Stimulated activated CD4-positive, alpha-beta T cell treated with anti-CD3 and anti-CD28 coated beads, Interleukin-2, amount 100 ng/mL, for 48 hours (primary cell): Measurements from ENCODE around the gene KCTD18.
A peak's percentile ranks its signal among the peaks of the same experiment; 100 is the strongest.

ENCODE experiments used
- DNase-seq, 2 donors: peaks; one replicate each; pipeline ENCODE4 v3.0.0-alpha.2; 2020

Gene KCTD18

DNA sequence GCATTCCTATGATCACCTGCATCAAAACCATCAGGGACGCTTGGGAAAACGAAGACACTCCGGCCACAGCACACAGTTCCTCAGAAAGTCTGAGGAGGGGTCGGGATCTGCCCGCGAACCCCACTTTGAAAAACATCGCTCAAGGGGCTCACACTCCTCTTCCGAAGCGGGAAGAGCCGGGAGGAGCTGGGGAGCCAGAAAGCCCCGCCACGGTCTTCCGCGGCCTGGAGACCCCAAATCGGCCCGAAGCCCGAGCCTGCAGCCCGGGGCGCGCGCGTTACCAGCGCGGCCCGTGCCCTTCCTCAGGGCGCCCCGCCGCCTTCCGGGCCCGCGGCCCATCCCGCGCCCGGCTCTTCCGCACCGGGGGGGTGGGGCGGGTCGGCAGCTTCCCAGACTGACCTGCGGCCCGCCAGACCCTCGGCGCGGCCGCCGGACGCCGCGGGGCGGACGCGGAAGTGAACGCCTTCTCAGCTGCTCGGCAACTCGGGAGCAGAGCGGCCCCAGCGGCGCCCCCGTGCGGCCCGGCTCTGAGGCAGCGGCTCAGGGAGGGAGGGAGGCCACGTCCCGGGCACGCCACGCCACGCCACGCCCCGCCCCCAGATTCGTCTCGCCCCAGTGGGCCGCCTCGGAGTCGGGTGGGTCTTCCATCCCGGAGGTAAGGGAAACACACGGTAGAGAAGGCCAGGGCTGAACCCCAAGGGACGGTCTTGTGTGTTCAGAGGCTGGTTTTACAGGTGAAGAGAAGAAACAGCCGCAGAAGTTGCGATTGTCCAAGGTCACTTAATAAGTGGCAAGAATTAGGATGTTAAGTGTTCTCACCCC is at the start of gene KCTD18:
Gene KCTD18, minus strand, starts transcription at position 457 of the 822 bp plus-strand sequence. CDS start 3,052 bp downstream, outside the sequence.
- DNase-seq: peak; percentile 88

DNA sequence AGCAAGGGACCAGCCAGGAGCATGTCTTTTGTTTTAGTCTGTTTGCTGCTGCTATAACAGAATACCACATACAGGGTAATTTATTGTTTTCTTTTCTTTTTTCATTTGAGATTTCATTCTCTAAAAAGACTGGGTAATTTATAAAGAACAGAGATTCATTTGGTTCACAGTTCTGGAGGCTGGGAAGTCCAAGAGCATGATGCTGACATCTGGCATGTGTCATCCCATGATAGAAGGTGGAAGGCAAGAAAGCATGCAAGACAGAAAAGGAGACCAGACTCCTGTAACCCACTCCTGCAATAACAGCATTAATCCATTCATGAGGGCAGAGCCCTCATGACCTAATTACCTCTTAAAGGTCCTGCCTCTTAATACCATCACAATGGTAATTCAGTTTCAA is 30.9 kb upstream of the KCTD18 start:
- no peak for DNase-seq

GRCh38 chr2:200538139-200538538 is 28.3 kb upstream of the KCTD18 start:
- no peak for DNase-seq

DNA sequence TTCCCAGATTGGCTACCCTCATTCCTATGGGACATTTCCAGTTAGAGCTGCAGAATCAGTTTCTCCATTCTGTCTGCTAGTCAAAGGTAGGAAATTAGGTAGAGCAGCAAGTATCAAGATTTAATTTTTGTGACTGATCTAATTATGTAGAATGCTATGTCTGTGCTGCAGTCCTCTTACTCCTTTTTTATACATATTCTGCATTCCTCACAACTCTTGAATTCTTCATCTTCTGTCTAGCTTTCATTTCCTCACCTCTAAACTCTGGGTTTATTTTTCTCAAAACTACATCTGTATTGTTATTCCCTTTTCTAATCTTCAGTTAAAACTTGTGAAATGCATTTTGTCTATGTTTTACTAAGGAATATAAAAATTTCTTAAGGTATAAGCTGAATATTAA is 24.7 kb upstream of the KCTD18 start:
- DNase-seq: no peak

- DNase-seq: no peak
These were observed 23.9 kb upstream of the KCTD18 start for GRCh38 chr2:200533754-200534153.

GRCh38 chr2:200528228-200528627 is 18.4 kb upstream of the KCTD18 start:
- DNase-seq: no peak

DNA sequence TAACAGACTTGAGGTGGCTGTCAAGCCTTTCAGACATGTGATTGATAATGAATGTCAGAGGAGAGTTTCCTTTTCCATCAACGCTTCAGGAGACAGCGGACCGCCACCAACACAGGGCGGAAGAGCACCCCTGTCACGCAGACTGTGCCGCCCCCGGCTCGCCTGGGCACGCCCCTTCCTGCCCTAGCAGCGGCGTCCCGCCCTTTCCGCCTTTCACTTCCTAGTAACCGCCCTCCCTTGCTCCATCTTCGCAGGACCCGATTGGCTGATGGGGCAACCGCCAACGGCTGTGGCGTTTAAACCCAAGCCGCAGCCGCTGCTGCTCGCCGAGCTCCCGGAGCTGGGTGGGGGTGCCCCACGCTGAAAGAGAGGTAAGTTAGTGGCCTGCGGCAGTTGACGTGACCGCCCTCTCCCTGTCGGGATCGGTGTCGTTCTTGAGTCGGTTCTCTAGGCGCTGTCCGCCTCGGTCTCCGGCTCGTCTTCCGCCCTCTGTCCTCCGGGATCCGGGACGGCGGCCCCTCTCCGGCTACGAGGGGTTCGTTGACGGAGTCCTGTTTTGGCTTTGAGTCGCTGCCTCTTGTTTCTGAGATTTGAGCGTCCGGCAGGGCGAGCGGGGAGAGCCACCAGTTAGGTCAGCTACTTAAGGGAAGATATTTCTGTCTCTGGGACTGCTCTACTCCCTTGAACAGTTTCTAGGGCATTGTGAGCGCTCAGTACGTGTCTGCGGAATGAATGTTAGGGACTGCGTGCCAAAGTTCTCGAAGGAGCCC is 16.2 kb upstream of the KCTD18 start, which contains the start of gene SGO2:
Gene SGO2, plus strand, starts transcription at position 326 of the 770 bp plus-strand sequence. CDS start 6,769 bp downstream, outside the sequence.
- DNase-seq: peak; percentile 90 to 93

- DNase-seq: no peak
These were observed 15.6 kb upstream of the KCTD18 start for GRCh38 chr2:200525551-200525881.

GRCh38 chr2:200525066-200525465 is 15.2 kb upstream of the KCTD18 start:
- DNase-seq: no peak

DNA sequence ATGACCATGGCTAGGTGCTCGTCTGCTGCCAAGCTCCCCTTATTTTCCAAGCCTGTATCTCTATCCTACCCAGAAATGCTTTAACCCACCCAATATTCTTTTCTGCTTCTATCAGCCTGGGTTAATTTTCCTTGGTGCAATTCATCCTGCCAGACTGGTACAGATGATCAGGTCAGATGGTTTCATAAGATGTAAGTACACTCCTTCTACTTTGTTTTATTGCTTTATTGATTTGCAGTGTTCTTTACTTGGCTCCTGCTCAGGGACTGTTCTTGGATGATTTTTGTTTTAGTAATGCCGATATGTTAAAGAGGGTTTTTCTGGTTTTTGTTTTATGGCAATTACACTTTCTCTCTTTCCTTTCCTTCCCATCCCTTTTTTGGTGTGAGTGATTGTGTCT is 13.7 kb upstream of the KCTD18 start:
- DNase-seq: no peak

DNA sequence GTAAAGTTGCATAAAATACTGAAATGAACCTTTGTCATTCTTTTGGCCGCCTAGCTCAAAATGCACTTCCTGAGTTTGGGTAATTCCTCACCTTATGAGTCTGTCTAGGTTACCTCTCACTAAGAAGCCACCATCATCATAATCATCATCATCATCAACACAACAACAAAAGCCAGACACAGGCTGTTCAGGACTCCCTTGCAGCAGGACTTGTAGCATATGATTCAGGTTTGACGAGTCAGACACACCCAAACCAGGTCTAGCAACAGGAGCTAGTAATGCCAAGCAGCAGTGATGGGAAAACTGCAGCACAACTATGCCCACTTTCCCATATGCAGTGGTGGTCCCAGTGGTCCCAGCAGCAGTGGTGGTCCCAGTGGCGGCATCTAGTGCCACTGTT is 13.3 kb upstream of the KCTD18 start:
- no peak for DNase-seq

DNA sequence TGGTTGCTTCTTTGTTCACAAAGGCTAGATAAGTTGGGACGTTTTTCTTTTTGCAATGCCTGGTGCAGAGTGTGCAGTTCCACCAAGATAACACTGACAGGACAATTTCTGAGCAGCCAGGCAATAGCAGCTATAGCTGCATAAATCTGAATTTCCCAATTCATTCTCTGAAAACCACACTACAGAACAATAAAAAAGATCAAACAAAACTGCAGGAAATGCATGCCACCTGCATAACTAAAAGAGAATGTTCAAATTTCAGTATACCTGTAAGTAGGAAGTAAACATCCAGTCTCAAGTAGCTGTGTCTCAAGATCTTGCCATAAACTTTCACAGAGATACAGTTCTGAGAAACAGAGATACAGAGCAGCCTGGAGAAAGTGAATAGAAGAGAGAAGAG is 5.3 kb upstream of the KCTD18 start:
- DNase-seq: no peak

- DNase-seq: no peak
These were observed 645 bp downstream of the KCTD18 start for GRCh38 chr2:200509235-200509611.

DNA sequence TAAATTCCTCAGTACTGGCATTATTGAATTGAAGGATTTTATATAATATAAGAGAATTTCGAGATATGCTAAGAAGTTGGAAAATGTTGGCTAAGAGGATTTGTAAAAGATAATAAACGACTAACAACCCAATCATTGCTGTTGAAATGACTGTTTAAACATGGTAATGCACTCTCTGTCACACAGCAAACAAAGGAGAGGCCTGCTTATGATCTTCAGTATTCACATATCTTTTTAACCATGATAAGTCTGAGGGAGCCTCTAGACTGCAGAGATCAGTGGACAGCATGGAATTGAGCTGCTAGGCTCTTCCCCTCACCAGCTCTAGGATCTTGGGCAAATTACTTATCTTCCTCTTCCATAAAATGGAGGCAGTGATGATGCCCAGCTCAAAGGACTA is 2.7 kb downstream of the KCTD18 start:
- DNase-seq: no peak

GRCh38 chr2:200506679-200507078 is 3.2 kb downstream of the KCTD18 start:
- DNase-seq: no peak

DNA sequence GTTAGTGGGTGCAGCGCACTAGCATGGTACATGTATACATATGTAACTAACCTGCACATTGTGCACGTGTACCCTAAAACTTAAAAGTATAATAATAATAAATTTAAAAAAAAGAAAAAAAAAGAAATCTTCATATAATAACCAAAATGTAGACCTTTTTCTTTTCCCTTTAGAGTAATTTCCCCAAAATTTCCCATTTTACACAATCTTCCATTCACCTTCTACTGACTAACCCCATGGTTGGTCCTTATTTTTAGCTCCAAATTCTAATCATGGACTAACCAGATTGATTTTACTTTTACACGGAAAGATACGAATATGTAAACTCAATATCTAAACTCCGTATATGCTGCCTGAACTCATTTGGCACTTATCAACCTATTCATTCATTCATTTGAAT is 7.7 kb downstream of the KCTD18 start:
- DNase-seq: no peak

DNA sequence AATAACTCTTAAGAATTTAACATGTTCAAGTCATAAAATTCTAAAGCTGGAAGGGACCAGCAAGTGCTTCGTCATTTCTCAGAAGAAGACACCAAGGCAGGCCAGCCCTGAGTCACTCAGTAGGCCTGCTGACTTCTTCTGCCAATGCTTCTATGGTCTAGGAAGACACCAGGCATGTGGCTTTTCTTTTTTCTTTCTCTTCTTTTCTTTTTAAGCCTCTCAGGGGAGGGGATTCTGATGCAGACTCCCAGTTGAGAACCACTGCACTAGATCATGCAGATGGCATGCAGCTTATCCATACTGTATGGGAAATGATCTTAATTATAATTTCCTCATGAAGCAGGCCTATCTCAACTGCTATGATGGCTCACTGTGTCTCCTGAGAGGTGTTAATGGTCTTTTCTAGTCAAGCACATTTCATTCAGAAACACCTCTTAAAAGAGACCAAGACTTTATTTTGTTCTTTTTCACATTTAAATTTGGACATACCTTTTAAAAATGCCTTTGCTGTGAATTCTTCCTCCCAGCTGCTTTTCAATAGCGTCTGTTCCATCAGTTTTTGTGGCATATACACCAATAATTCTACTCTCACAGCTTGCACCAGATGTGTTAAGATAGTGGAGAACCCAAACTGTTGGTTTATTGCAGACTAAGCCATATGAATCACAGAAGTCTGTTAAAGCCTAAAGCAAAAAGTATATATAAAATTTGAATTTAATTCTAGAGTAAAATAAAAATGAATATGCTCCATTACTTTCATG is 11.3 kb downstream of the KCTD18 start:
- no peak for DNase-seq

GRCh38 chr2:200496696-200497095 is 13.2 kb downstream of the KCTD18 start:
- DNase-seq: no peak

GRCh38 chr2:200494048-200494447 is 15.8 kb downstream of the KCTD18 start:
- no peak for DNase-seq

DNA sequence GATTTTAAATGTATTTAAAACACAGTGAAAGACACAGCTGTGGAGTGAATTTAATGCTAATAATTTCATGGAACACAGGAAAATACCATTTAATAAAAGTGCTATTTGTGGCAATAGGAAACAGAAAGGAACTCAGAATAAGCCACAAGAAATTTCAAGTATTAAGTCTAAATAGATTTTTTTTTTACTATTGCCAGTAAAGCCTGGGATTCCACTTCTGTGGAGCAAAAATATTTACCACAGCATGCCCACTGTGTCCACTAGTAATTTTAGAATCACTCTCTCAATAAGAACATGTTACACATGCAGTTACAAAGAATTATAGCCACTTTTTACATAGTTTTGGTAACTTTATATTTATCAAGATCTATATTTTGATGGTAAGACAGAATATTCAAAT is 17.2 kb downstream of the KCTD18 start:
- DNase-seq: no peak

GRCh38 chr2:200490001-200490400 is 19.9 kb downstream of the KCTD18 start:
- DNase-seq: no peak

DNA sequence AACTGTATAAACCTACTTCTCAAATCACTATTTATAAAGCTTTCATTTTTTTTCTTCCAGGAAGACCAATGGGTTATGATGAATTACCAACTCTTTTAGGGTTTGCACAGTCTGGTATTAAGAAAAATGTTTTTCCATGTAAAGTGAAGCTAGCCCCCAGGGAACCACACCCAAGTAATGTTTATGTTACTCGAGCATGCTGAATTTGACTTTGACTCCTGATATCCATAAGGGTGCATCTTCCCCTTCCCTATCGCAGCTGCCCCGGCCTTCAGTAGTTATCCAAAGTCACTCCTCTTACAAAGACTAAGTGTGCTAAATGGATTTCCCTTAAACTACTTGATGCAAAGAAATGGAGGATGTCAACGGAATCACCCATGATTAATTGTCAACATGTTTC is 21.7 kb downstream of the KCTD18 start:
- no peak for DNase-seq

DNA sequence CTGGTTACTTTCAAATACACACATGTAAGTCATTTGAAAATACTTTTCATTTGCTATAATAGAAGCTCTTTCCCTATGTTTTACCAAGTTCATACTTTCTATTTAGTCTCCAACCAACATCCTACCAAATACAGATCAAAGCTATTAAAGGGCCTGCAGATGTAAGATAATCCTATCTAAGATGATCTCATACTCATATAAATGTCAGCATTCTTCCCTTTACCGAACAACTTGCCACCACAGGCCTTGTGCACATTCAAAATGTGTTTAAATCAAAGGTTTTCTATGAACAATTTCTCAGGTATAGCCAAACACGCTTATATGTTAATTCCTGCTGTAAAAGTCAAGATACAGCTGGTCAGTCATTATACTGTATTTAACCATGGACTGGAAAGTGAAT is 23.3 kb downstream of the KCTD18 start:
- no peak for DNase-seq

DNA sequence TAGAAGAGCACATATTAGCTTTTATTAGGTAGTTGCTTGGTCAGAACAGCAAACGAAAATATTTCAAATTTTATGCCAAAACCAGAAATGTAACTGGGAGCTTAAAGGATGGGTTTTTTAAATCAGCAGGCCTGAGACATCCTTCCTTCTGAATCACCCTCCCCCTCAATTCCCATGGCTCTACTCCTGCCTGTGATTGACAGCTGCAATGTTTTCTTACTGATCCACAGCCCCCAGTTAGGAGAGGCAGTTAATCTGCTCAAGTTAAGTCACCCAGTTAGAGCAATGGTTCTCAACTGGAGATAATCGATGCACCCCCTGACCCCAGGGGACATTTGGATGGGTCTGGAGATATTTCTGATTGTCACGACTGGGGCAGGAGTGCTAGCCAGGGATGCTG is 24.9 kb downstream of the KCTD18 start:
- DNase-seq: no peak
